NCI-H524 (cell line): ENCODE measurements around the gene UNC80.

Experiments used
- DNase-seq, 2 experiments: peaks; one replicate each; lab custom pipeline; 2025; lab: John Stamatoyannopoulos, UW

The UNC80 gene

DNA sequence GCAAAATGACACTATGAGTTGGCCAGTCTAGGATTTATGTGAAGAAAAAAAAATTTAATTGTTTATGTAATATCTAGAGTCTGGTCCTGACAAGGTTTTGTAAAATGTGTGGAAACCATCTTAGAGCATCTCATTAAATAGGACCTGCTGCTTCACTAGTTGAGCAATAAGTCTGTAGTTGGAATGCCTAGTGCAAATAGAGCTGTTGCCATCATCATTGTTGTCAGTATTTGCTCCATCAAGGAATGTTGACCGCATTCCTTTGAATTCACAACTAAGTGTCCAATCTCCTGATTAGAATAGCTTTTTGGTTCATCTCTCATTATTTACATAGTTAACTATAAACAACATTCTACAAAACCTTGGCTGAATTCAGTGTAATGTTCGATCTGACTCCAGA is 198.6 kb downstream of the UNC80 start:
- DNase-seq: no peak

DNA sequence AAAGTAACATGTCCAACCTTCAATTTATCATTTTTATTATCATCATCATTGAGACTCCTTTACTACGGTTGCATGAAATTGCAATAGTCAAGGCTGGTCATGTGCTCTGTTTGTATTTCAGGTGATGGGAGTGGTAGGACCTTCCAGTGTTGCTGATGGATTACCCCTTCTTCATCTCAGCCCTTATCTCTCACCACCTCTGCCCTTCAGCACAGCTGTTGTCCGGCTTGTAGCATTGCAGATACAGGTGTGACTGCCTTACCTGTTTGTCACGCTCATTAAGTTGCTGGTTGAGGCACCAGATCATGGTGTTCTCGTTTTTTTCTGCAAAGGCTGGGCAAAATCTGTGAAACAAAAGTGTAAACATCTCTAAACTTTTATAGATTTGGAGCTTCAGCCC is 199.1 kb downstream of the UNC80 start:
- no peak for DNase-seq

DNA sequence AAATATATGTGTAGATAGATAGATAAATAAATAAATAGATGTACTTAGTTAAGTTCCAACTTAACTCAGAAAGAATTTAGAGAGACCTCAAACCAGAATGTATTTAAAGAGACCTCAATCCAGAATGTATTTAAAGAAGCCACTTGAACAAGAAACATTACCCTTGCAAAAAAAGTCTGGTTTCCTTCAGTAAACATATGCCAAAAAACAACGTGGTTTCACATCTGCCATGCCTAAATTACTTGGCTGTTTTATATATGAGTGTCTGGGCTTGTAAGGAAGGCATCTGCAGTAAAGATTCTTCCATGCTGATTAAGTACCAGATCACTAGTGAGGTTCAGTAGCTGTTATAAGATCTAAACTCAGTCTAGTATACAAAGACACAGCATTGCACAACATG is 201.7 kb downstream of the UNC80 start:
- no peak for DNase-seq

DNA sequence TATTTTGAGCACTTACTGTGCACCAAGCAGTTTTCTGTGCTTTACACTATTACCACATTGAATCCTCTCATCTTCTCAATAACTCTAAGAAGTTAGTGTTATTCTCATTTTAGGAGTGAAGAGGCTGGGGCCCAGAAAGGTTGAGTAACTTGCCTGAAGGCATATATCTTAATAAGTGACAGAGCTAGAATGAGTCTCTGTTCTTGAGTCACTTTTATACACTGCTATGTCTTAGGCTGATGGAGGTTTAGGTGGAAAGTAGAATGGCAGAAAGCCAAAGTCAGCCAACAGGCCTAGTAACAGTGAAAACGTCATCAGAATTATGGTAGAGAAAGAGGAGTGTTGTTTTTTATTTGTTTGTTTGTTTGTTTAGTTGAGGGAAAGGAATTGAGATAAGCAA is 202.9 kb downstream of the UNC80 start:
- DNase-seq: no peak

DNA sequence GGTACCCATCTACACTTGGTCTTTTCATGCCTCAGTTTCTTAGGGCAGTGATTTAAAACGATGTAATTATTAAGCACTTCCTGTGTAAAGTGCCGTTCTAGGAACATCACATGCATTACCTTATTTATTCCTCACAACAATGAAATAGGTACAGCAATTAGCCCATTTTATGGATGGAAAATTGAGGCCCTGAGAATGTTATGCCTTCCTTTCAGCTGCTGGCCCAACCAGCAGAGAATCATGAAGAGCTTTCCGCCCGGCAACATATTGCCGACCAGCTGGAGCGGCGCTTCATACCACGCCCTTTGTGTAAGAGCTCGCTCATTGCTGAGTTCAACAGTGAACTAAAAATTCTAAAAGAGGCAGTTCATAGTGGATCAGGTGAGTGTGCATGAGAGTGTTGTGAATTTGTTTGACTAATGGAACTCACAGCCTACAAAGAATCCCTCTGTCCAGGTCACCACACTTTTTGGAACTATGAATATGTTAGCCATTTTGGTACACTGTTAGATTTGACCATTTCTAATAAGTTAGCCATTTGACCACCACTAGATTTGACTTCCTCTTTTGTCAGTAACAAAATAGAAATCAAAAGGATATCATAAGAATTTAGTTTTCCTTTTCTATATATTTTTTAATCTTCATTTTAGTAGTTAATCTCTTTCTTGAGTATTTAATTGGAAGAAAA is 205.2 kb downstream of the UNC80 start:
- no peak for DNase-seq

DNA sequence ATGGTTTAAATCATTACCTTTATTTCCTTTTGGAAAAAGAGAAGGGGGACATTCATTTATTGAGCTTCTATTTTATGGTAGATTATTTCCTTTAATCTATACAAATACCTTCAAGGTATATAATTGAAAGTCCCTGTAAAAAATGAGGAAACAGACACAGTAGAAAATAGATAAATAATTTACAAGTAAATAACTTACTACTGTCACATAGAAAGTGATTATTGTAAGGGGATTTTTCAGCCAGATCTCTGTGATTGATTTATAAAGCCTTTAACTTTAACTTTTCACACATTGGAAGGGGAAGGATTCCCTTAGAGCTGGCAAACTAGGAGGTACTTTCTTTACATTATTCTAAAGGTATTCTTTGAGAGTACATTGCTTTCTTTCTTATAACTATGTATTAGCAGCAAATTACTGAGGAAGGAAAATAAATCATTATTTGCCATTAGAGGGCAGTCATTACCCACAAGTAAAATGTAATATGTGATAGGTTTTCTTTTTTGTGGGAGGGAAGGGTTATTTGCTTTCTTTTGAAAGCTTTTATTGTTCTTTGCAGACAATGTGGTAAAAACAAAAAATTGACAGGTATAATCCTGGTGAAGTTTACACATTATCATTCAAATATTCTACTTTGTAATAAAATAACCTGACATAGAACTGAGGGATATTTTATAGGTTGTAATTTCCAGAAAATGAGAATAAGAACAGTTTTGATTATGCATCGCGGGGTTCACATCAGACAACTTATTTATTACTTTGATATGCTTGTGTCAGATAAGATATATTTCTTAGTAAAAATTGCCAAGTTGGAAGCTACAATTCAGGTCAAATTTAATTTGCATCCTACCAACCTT is 206.0 kb downstream of the UNC80 start:
- DNase-seq: peak in 1 of 2 experiments; percentile 41

DNA sequence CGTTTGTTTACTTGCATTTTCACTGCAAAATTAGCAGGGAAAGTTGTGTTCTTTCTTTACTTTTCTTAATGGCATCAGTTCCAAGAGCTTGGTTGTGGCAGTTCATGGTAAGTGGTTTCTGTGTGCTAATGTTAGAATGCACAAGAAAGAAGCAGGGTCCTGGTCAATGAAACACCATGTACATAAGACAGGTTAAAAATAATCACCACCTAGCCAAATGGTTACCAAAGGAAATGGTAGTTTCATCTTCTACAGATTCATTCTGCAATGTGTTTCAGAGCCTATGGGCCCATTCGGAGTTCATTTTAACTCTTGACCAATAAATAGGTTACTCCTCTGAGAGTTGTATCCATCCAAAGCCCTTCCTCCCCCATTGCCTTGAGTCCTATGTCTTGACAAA is 212.7 kb downstream of the UNC80 start:
- DNase-seq: no peak

DNA sequence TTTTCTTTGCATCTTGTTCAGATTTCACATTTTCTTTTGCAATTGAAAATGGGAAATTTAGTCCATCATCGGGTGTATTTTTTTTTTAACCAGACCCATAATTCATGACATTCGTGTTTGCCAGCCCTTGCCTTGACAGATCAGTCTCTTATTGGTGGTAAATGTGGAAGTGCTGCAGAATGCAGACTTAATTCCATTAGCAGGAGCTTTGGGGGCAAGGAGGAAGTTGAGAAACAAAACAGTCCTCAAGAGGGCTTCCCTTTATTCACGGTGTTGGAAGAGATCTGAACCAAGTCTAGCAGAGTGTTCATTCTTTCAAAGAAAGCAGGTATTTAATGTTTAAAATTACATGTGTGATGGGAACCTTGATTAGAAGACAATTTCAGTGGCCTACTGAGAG is 214.2 kb downstream of the UNC80 start:
- no peak for DNase-seq

DNA sequence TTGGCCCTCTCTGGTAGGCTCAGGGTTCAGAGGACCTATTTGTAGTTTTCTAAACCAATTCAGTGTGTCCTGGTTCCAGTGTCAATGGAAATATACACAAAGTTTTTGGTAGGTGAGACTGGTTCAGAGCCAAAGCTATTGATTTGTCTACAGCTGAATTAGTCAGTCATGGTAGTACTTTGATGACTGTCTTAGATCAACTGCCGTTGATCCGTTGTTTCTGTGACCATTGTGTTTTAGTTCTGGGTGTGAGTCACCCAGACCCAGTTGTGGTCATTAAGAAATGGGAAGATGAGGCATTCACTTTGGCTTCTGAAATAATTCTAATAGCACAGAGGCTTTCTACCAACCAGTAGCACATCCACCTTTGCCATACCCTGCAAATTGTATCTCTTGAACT is 214.8 kb downstream of the UNC80 start:
- DNase-seq: no peak

DNA sequence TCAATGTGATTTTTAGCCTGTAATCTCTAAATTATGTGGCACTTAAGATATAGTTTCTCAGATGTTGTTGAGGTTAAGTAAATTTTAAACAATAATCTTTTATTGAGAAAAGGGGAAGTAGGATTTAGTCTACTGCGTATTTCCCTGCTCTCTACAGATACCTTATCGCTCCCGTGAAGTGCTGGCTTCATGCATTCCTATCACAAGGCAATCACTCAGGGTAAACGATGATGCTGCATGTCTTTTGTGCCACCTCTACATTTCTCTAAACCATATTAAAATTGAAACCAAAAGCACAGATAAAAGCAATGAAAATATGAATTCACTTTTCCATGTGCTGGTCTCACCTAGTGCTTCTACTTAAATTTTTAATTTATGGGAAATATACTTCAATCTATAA is 216.4 kb downstream of the UNC80 start:
- no peak for DNase-seq

DNA sequence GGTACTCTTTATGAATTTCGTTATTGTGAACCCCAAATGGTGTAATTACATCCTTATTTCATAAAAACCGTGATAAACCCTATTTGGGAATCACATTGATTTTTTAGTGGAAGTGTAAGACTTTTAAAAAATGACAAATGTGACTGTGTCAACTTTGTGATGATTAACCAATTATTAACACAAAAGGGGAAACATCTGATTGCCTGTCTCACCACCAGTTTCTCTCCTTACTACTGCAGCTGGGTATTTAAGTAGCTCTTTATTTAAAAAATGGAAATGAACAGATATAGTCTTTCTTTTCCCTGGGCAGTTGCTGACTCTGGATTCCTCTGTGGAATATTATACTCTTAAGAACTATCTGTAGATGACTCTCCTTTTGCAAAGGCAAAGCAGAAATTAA is 219.2 kb downstream of the UNC80 start:
- DNase-seq: no peak

DNA sequence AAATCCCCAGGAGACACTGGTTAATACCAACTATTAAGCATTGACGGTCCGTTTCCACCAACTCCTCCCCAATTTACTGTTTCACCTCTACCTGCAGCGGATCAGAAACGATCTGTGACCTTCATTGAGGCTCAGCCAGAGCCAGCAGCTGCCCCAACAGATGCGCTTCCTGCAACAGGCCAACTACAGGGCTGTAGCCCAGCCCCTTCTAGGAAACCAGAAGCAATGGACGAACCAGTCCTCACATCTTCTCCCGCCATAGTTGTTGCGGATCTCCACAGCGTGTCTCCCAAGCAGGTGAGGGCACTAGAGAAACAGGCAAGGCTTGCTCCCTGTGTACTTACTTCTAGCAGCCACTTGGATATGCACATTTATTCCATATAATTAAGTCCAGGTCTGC is 222.3 kb downstream of the UNC80 start:
- no peak for DNase-seq

DNA sequence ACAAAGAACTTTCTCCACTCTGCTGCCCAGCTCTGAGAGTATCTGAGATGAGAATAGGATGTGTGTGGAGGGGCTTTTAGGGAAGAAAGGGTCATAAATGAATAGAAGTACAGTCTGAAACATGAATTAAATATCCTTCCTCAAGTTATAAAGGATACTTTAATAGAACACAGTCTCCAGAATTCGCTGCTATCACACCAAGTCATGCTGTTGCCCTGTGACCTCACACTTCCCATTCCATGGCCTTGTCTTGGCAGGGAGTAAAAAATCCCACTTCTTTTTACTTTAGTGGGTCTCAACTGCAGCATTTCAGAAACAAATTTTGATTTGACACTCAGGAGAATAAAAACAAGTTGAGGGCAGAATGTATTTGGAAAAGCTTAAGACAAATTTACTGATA is 227.0 kb downstream of the UNC80 start:
- DNase-seq: no peak

DNA sequence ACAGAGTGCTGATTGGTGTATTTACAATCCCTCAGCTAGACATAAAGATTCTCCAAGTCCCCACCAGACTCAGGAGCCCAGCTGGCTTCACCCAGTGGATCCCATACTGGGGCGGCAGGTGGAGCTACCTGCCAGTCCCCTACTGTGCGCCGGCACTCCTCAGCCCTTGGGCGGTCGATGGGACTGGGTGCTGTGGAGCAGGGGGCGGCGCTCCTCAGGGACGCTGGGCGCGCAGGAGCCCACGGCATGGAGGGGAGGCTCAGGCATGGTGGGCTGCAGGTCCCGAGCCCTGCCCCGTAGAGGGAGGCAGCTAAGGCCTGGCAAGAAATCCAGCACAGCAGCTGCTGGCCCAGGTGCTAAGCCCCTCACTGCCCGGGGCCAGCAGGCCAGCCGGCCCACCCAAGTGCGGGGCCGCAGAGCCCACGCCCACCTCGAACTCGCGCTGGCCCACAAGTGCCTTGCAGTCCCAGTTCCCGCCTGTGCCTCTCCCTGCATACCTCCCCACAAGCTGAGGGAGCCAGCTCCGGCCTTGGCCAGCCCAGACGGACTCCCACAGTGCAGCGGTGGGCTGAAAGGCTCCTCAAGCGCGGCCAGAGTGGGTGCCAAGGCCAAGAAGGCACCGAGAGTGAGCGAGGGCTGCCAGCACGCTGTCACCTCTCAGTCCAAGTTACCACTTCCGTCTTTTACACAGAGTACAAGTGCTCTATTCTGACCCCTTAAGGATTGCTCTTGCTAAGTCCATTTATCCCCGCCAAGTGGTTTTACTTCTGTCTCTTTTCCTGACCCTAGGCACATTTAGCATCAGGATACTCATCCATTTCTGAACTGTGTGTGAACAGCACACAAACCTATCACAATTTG is 229.1 kb downstream of the UNC80 start:
- DNase-seq: no peak

DNA sequence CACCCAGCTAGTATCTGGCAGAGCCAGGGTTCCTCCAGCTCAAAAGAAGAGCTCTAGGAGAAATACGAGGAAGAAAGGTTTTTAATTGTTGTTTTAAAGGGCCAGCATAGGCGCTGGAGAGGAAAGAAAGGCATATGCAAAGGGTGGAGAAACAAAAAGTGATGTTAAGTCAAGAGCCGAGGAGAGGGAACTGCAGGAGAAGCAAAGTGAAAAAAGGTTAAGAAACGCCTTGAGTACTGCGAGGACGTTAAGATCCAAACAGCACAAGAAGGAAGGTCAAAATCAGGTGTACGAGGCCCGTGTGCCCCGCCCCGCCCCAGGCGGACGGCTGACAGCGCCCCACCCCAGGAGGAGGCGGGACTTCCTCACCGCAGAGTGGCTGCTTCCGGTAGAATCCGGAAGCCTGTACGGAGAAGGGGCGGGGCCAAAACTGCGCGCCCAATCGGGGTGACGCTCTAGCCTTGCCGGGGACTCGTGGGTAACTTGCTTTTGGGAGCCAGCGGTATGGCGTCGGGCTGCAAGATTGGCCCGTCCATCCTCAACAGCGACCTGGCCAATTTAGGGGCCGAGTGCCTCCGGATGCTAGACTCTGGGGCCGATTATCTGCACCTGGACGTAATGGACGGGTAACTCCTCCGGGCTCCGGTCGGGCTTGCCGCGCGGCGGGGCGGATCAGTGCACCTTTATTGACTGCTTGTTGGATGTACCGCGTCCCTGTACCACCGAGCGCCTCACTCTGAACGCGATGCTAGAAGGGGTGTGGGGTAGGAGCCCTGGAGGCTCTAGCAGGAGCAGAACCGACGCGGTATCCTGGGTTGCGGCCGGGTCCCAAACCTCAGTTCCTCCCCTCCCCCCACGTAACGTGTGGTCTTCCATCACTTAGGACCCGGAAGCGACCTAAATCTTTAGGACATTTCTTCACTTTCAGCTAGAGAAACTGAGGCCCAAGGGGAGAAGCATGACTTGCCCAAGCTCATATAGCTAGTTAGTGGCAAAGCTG is 230.8 kb downstream of the UNC80 start, which contains the start of gene RPE:
Gene RPE, plus strand, starts transcription at position 481 of the 1,000 bp plus-strand sequence. Its CDS starts 24 bp downstream, at position 505.
- DNase-seq: peak; percentile 88 to 94

DNA sequence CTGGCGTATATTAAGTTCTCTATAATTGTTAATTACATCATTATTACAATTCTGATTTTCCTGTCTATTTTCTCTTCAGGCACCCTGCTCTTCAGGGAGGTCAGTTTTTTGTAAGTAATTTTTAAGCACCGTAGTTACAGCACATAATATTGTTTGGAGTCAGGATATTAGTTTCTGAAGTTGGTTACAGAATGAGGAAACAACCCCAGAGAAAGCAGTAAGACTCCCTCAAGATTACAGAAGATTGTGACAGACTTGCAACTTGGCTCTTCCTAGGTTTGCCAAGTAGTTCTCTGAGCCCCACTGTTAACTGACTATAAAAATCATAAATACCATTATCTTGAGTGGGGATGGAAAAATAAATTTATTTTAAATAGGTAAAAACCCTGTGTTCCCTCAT is 231.7 kb downstream of the UNC80 start:
- no peak for DNase-seq

DNA sequence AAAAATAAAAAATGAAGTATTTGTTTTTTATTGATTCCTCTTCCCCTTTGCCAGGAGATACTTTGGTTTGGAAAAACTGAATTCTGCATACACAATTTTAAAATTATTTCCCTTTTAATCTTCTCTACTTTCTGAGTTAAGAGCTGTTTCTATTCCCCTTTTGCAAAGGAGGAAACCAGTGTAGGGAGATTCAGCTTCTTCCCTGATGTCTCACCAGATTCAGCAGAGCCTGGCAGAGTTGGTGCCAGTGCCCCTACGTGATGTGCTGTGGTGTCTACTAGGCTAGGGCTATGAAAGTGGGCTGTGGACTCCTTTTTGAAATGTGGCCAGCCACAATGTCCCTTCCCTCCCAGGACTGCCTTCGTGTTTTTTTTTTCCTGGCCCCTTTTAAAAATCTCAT is 233.2 kb downstream of the UNC80 start:
- DNase-seq: no peak

DNA sequence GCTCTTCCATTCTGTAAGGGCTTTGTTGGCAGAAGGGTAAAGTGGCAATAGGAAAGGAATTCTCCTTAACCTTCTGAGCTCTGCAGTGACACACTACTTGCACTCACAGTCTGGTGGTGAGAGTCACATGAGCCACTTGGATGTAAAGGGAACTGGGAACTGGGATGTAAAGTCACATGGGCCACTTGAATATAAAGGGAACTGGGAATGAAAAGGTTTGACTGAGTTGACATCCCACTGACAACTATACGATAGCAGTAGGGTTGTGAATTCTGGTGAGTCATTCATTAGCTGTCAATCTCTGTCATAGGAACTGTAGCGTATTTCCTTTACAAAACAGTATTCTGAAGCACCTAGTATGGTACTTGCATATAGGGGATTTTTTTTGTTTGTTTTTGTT is 236.3 kb downstream of the UNC80 start:
- no peak for DNase-seq

DNA sequence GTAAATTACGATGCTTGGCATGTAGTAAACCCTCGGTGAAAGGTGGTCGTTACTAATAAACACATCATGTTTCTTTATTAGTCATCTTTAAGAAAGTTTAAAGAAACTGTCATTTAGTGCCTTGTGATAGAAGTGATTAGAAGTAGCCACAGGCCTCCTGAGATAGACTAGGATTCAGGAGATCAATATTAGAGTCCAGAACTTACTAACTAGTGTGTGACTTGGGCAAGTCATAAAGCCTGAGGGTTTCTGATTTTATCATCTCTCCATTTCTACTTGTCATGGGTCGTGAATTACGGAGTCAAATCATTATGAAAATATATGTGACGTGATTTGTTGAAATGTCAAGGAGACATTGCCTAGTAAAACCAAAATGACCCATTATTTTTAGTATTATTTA is 237.5 kb downstream of the UNC80 start:
- no peak for DNase-seq

DNA sequence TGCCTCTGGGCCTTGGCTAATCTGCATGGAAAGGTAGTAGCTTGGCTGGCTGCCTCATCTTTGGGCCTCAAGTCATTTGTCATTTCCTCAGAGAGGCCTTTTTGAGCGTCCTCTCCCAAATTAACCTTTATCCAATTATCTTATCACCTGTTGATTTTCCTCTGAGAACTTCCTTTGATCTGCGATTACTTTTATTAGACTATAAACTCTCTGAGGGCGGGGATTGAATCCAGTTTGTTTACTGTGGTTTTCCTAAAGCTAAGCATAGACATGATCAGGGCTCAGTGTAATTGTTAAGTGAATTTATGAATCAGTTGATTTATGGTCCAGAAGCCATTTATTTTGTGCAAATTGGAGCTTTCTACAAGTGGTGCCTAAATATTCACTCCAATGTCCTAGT is 238.3 kb downstream of the UNC80 start:
- DNase-seq: no peak

DNA sequence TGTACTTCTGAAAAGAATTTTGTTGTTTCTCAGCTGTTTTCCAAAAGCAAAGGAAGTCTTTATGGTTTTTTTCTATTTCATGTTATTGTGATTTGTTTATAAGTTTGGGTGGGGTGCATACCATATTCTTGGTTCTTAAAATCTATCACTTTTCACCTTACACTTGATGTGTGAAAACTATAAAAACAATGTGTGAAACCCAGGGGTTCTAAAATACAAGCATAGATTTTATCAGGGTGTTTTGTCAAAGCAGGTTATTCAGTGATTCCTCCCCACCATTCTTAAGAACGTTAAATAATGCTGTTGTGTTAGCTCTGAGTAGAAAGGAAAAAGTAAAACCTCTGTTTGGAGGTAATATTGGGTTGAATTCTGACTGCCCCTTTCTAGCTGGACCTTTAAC is 248.5 kb downstream of the UNC80 start:
- no peak for DNase-seq
